T-helper 2 cell treated with Interferon-gamma antibody and Interleukin-4, amounts not matched to agents 100 ng/mL and 5 ng/mL, for 36 hours (primary cell): Measurements from ENCODE around the gene ADGRG7. TPM values are rescaled to one million over a fixed set of nuclear protein-coding genes. Genes with fewer than 3 reads are reported as not detected.
"Not testable (repeated sequence)": the region's sequence is repeated elsewhere in the genome, so short reads cannot be mapped to it uniquely, and the experiment has no call there.

ENCODE experiments used
- intact Hi-C: fragments of 100-400 bp; cut with micrococcal nuclease; formaldehyde crosslinking; loops from one replicate; pipeline ENCODE4 v1.15.1; 2023
- total RNA-seq: library from RNA; stranded (reverse); gene quantifications from 2 replicates; pipeline ENCODE4 v1.2.3, GENCODE V29; 2022

The ADGRG7 gene
- total RNA-seq: not detected in 2 replicates

- intact Hi-C loops: loop anchor here (10.0 kb wide), 2 partner anchors 45 to 795 kb away; partner anchors contain the start of gene CMSS1
These were observed at the start of gene ADGRG7 for GRCh38 chr3:100609305-100609704. Gene ADGRG7, plus strand, starts transcription at chr3:100609601. Its CDS starts 256 bp downstream, at chr3:100609857.

GRCh38 chr3:100560426-100560825 lies 49.0 kb upstream of the ADGRG7 start:
- intact Hi-C loops: no loop called here

- intact Hi-C loops: no loop called here
These were observed 47.8 kb upstream of the ADGRG7 start for GRCh38 chr3:100561459-100562158.

- intact Hi-C loops: no loop called here
These were observed 47.1 kb upstream of the ADGRG7 start for GRCh38 chr3:100562224-100562857.

GRCh38 chr3:100563228-100563627 lies 46.2 kb upstream of the ADGRG7 start:
- intact Hi-C loops: no loop called here

GRCh38 chr3:100563652-100564211 lies 45.7 kb upstream of the ADGRG7 start:
- intact Hi-C loops: no loop called here

GRCh38 chr3:100570811-100571210 lies 38.6 kb upstream of the ADGRG7 start:
- intact Hi-C loops: no loop called here

- intact Hi-C loops: no loop called here
These were observed 34.9 kb upstream of the ADGRG7 start for GRCh38 chr3:100574536-100574935.

- intact Hi-C loops: no loop called here
These were observed 33.7 kb upstream of the ADGRG7 start for GRCh38 chr3:100575704-100576103.

- intact Hi-C loops: no loop called here
These were observed 31.9 kb upstream of the ADGRG7 start for GRCh38 chr3:100577382-100578008.

GRCh38 chr3:100578646-100579045 lies 30.8 kb upstream of the ADGRG7 start:
- intact Hi-C loops: no loop called here

- intact Hi-C loops: no loop called here
These were observed 29.3 kb upstream of the ADGRG7 start for GRCh38 chr3:100580147-100580546.

GRCh38 chr3:100581650-100582049 lies 27.8 kb upstream of the ADGRG7 start:
- intact Hi-C loops: no loop called here

- intact Hi-C loops: not testable (repeated sequence)
These were observed 27.2 kb upstream of the ADGRG7 start for GRCh38 chr3:100582157-100582556.

- intact Hi-C loops: no loop called here
These were observed 25.2 kb upstream of the ADGRG7 start for GRCh38 chr3:100584101-100584660.

- intact Hi-C loops: no loop called here
These were observed 22.6 kb upstream of the ADGRG7 start for GRCh38 chr3:100586832-100587231.

- intact Hi-C loops: no loop called here
These were observed 21.1 kb upstream of the ADGRG7 start for GRCh38 chr3:100588251-100588650.

GRCh38 chr3:100590114-100590839 lies 19.1 kb upstream of the ADGRG7 start:
- intact Hi-C loops: loop anchor here (1.0 to 10.0 kb wide), 5 partner anchors 127 to 757 kb away; partner anchors contain the start of genes LNP1 and TOMM70

- intact Hi-C loops: loop anchor here (1.0 to 10.0 kb wide), 5 partner anchors 127 to 758 kb away; partner anchors contain the start of genes LNP1 and TOMM70
These were observed 18.6 kb upstream of the ADGRG7 start for GRCh38 chr3:100590840-100591147.

- intact Hi-C loops: loop anchor here (2.0 to 10.0 kb wide), 3 partner anchors 191 to 759 kb away; partner anchors contain the start of genes LNP1 and TOMM70
These were observed 18.0 kb upstream of the ADGRG7 start for GRCh38 chr3:100591411-100591810.
